ENCODE results near the gene HBQ1.
"Not testable (repeated sequence)": the region's sequence is repeated elsewhere in the genome, so short reads cannot be mapped to it uniquely, and the experiment has no call there.

HBQ1 gene

DNA sequence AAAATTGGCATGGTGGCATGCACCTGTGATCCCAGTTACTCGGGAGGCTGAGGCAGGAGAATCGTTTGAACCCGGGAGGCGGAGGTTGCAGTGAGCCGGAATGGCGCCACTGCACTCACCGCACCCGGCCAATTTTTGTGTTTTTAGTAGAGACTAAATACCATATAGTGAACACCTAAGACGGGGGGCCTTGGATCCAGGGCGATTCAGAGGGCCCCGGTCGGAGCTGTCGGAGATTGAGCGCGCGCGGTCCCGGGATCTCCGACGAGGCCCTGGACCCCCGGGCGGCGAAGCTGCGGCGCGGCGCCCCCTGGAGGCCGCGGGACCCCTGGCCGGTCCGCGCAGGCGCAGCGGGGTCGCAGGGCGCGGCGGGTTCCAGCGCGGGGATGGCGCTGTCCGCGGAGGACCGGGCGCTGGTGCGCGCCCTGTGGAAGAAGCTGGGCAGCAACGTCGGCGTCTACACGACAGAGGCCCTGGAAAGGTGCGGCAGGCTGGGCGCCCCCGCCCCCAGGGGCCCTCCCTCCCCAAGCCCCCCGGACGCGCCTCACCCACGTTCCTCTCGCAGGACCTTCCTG, at the start of gene HBQ1:
TSS of gene HBQ1 (plus strand) at position 359 of the 575 bp plus-strand sequence. CDS start at position 387, 28 bp downstream.
- no peak for DNase-seq (ENCODE audit: low spot score)

- no peak for DNase-seq (ENCODE audit: low spot score)
Measured at GRCh38 chr16:130533-131173, 49.6 kb upstream of the HBQ1 start.

DNA sequence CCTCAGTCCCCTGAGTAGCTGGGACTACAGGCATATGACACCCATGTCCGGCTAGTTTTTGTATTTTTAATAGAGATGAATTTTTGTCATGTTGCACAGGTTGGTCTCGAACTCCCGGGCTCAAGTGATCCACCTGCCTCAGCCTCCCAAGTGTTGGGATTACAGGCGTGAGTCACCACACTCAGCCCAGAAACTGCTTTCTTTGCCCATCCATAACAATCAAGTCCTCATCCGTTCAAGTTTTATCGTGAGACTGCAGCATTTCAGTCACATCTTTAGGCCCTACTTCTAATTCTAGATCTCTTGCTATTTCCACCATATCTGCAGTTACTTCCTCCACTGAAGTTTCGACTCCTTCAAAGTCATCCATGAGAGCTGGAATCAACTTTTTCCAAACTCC, 48.1 kb upstream of the HBQ1 start:
- DNase-seq (ENCODE audit: low spot score), result no peak

DNA sequence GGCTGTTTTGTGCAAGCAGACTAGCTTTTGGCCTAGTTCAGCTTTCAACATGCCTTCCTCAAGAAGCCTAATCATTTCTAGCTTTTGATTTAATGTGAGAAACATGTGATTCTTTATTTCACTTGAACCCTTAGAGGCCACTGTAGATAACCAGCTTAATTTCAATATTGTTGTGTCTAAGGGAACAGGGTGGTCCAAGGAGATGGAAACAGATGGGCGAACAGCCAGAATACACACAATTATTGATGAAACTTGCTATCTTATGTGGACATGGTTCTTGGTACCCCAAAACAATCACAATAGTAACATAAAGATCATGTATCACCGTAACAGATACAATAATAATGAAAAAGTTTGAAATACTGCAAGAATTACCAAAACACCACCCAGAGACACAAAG, 46.5 kb upstream of the HBQ1 start:
- DNase-seq (ENCODE audit: low spot score), result no peak

DNA sequence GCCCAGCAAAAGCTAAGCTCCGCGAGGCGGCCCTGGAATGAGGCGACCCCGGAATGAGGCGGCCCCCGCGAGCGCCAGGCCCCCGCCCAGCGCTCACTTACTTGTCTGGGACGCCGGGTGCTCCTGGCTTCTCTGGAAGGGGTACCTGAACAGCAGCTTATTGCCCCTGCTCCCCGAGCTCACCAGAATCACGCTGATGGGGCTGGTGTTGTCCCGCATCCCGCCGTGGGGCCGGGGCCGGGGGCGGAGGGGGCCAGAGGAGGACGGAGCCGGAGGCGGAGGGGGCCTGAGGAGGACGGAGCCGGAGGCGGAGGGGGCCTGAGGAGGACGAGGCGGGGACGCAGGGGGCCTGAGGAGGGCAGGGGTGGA, 42.2 kb upstream of the HBQ1 start:
- DNase-seq (ENCODE audit: low spot score), result no peak

DNA sequence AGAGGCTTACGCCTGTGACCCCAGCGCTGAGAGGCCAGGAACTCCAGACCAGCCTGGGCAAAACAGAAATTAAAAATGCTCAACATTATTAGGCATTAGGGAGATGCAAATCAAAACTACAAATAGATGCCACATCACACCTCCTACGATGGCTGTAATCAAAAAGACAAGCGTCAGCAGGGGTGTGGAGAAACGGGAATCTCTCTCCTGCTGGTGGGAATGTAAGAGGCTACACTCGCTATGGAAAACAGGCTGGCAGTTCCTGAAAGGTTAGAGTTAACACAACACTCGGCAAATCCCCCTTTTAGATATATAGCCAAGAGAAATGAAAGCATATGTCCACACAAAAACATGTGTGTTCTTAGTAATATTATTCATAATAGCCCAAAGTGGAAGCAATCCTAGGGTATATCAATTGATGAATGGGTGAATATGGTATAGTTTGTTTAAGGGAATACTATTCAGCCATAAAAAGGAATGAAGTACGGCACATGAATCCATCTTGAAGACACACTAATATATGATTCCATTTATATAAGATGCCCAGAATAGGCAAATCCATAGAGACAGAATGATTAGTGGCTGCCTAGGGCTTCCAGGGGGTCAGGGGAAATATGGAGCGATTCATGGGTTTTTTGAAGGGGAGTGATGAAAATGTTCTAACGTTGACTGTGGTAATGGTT, 39.9 kb upstream of the HBQ1 start:
- no peak for DNase-seq (ENCODE audit: low spot score)

DNA sequence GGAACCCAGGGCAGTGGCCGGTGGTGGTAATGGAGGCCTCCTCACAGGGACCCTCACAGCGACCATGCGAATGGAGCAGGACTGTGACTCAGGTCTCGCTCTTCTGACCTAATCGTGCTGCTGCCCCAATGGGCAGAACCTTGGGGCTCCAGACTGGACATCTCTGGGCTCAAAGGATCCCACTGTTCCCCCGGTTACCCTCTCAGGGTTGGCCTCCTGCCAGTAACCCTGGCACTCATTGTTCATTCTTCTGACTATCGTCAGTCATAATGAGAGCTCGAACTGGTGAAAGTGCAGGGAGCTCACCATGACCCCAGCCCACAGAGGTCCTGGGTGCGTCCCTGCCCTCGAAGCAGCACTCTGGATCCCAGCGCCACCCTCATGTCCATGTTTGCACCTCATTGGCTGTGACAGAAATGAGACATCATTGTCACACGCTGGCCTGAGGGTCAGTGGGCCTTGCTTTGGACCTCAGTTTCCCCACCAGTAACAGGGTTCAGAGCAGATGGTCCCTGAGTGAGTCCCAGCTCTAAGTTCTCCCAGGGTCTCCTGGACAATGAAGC, 37.8 kb upstream of the HBQ1 start:
- no peak for DNase-seq (ENCODE audit: low spot score)

GRCh38 chr16:143047-143446, 37.2 kb upstream of the HBQ1 start:
- no peak for DNase-seq (ENCODE audit: low spot score)

- no peak for DNase-seq (ENCODE audit: low spot score)
Measured at GRCh38 chr16:143456-143855, 36.8 kb upstream of the HBQ1 start.

DNA sequence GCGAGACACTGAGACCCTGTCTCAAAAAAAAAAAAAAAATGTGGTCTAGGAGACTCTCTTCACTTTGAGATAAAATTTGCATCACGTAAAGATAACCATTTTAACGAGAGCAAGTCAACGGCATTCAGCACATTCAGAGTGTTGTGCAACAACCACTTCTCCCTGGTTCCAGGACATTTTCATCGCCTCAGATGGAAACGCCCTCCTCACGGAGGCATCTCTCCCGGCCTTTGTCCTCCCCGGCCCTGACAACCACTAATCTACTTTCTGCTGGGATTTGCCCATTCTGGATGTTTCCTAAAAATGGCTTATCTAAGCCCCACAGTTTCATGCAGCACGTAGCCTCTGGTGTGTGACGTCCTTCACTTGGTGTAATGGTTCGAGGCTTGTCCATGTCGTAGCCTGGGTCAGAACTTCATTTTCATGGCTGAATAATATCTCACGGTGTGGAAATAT, 35.4 kb upstream of the HBQ1 start:
- DNase-seq (ENCODE audit: low spot score), result no peak

DNA sequence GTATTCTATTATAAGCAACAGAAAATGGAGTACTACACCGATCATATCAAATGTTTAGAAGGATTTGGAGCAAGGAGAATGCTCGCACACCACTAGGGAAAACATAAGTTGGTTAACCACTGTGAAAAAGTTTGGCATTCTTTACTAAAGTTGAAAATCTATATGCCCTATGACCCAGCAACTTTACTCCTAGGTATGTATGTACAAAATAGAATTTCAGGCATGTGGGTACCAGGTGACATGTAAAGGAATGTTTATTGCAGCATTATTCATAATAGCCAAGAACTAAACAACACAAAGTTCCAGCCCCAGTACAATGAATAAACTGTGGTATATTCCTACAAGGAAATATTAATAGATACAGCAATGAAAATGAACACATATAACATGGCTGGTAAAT, 33.6 kb upstream of the HBQ1 start:
- no peak for DNase-seq (ENCODE audit: low spot score)

DNA sequence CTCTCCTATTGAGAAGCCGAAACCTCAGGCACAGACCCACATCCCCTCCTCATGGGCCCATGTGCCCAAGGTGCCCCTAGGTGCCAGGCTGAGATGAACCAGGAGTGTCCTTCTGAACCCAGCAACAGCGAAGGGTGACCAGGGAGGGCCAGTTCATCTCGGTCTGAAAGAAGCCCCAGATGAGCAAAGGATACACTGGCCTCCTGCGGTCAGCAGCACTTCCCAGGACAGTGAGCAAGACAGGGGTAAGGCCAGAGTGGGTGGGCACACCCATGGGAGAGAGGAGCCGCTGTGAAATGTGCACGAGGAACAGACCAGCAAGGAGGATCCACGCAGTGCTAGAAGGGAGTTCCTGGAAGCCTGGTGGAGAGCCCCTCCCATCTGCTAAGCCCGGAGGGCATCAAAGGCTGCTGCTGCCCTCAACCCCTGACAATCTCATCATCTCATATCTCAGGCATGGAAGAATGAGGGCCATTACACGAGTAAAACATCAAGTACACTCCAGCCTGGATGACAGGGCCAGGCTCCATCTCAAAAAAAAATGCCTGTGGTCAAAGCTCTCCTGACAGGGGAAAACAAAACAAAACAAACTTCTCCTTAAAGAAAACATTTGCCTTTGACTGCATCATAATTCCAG, 31.1 kb upstream of the HBQ1 start:
- no peak for DNase-seq (ENCODE audit: low spot score)

DNA sequence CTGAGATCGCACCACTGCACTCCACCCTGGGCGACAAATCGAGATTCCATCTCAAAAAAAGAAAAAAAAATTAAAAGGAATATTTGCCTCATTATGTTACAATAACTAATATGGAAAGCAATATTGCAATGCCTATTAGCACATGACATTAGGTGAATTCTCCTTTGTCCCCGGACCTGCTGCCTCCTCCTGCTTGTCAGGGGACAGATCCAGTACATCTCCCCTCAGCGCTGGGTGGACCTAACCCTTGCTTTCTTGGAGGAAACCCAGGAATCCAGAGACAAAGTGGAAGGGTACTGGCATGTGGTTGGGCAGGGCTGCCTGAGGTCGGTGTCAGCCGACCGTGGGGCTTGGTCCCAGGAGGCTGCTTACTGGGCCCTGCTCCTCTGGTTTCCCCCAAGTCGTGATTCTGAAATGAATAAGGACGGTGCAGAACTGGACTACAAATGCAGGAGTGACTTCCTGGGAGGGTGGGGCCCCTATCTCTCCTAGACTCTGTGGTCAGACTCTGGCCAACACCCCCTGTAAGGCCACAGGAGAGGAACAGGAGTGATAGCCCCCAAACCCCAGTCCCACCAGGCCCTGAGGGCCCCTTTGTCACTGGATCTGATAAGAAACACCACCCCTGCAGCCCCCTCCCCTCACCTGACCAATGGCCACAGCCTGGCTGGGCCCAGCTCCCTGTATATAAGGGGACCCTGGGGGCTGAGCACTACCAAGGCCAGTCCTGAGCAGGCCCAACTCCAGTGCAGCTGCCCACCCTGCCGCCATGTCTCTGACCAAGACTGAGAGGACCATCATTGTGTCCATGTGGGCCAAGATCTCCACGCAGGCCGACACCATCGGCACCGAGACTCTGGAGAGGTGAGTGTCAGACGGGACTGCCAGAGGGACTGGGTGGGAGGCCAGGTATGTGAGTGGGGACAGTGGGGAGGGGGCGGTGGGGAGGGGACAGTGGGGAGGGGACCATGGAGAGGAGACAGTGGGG, 27.8 kb upstream of the HBQ1 start, which contains the start of gene HBZ:
TSS of gene HBZ (plus strand) at position 504 of the 988 bp plus-strand sequence. CDS start at position 770, 266 bp downstream.
- DNase-seq (ENCODE audit: low spot score), result no peak

DNA sequence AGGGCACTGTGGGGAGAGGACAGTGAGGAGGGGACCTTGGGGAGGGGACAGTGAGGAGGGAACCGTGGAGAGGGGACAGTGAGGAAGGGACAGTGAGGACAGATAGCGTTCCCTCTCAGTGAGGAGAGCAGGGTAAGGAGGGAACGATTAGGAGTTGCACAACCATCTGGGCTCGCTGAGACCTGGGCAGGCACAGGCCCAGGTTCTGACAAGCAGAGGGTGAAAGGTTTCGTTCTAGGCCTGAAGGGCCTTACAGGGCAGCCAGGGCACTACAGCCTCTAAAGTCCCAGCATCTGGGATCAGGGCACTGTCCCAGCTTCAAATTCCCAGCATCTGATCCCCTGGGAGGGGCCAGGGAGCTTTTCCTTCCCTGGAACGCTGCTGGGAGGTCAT, 27.1 kb upstream of the HBQ1 start:
- not testable (repeated sequence) for DNase-seq (ENCODE audit: low spot score)

- DNase-seq (ENCODE audit: low spot score), result not testable (repeated sequence)
Measured at GRCh38 chr16:153550-154216, 26.6 kb upstream of the HBQ1 start.

DNA sequence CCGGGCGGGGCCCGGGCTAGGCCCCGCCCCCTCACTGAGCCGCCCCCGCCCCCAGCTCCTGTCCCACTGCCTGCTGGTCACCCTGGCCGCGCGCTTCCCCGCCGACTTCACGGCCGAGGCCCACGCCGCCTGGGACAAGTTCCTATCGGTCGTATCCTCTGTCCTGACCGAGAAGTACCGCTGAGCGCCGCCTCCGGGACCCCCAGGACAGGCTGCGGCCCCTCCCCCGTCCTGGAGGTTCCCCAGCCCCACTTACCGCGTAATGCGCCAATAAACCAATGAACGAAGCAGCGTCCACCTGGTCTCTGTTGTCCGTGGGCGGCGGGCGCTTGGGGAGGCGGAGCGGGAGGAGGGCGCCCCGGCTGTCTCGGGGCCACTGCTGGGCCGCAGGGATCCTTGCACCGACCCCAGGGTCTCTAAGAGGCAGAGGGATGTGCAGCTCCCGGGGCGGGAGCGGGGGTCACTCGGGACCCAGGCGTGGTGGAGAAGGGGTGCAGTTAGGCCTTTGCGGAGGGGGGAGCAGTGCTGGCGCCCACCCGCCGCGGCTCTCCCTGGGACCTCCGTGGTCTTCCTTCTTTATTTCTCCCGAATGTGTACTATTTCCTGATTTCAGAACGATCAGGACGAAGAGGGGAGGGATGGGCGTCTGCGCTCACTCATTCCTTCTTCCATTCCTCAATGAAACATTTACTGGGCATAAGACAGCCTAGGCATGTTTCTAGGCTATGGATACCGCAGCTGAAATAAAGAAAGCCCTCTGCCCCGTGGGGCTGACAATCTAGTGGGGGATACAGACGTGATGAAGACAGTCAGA, 25.8 kb upstream of the HBQ1 start:
- no peak for DNase-seq (ENCODE audit: low spot score)

DNA sequence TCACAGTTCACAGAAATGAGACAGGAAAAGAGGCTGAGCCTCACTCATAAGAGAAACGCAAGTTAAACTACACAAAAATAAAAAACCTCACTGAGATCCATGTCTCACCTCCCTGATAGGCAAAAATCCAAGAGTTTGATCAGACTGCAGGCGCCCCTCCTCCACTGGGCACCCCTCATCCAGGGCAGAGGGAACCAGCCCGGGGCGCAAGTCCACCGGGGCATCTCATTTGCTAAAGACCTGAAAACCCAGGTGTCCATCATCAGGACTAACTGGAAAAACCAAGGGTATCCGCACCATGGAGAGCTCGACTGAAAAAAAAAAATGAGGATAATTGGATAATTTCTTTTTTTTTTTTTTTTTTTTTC, 25.2 kb upstream of the HBQ1 start:
- DNase-seq (ENCODE audit: low spot score), result no peak

DNA sequence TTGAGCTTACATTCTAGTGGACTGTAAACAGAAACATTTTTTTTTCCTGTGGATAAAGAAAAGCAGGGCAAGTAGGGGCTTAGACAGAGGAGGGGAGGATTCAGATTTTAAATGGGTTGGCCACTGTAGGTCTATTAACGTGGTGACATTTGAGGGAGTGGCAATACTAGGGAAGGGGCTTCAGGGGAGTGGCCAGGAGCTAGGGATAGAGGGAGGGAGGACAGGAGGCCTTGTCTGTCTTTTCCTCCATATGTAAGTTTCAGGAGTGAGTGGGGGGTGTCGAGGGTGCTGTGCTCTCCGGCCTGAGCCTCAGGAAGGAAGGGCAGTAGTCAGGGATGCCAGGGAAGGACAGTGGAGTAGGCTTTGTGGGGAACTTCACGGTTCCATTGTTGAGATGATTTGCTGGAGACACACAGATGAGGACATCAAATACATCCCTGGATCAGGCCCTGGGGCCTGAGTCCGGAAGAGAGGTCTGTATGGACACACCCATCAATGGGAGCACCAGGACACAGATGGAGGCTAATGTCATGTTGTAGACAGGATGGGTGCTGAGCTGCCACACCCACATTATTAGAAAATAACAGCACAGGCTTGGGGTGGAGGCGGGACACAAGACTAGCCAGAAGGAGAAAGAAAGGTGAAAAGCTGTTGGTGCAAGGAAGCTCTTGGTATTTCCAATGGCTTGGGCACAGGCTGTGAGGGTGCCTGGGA, 21.0 kb upstream of the HBQ1 start:
- DNase-seq (ENCODE audit: low spot score), result no peak

DNA sequence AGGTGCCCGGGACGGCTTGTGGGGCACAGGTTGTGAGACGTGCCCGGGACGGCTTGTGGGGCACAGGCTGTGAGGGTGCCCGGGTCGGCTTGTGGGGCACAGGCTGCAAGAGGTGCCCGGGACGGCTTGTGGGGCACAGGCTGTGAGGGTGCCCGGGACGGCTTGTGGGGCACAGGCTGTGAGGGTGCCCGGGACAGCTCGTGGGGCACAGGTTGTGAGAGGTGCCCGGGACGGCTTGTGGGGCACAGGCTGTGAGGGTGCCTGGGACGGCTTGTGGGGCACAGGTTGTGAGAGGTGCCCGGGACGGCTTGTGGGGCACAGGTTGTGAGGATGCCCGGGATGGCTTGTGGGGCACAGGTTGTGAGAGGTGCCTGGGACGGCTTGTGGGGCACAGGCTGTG, 20.0 kb upstream of the HBQ1 start:
- not testable (repeated sequence) for DNase-seq (ENCODE audit: low spot score)
